Activated naive CD4-positive, alpha-beta T cell treated with anti-CD3 and anti-CD28 coated beads, Interleukin-2, amount 50 U/mL, for 72 hours (primary cell): Measurements from ENCODE around the gene ATP8A1. TPM values are rescaled to one million over a fixed set of nuclear protein-coding genes. Genes with fewer than 3 reads are reported as not detected.
"Not testable (repeated sequence)": the region's sequence is repeated elsewhere in the genome, so short reads cannot be mapped to it uniquely, and the experiment has no call there.

Experiments
- ATAC-seq, 2 donors: fragments of 150-1000 bp; cut with Tn5 transposase; 2 replicates each; pipeline ENCODE4 v1.10.0; 2021; ENCODE audit warnings: mild to moderate bottlenecking in 2 of 2, moderate library complexity in 2 of 2
- DNase-seq, 2 donors: peaks; one replicate each; pipeline ENCODE4 v3.0.0; 2021 to 2022; ENCODE audit warnings: low spot score in 2 of 2
- H3K27ac Mint-ChIP-seq, 2 donors: one replicate each; pipeline ENCODE4 v1.8.0; 2022; ENCODE audit warnings: mild to moderate bottlenecking in 2 of 2, mixed read lengths in 2 of 2
- H3K36me3 Mint-ChIP-seq, 2 donors: one replicate each; pipeline ENCODE4 v1.8.0; 2022; ENCODE audit warnings: mixed read lengths in 2 of 2
- H3K9me3 Mint-ChIP-seq, 2 donors: one replicate each; pipeline ENCODE4 v1.8.0; 2022; ENCODE audit warnings: mixed read lengths in 2 of 2
- total RNA-seq, 2 donors: library from RNA; stranded (reverse); gene quantifications; one replicate each; pipeline ENCODE4 v1.2.3, GENCODE V29; 2022

The ATP8A1 gene
- total RNA-seq, 2 donors from 2014 or later = 36.6 to 45.7 TPM

DNA sequence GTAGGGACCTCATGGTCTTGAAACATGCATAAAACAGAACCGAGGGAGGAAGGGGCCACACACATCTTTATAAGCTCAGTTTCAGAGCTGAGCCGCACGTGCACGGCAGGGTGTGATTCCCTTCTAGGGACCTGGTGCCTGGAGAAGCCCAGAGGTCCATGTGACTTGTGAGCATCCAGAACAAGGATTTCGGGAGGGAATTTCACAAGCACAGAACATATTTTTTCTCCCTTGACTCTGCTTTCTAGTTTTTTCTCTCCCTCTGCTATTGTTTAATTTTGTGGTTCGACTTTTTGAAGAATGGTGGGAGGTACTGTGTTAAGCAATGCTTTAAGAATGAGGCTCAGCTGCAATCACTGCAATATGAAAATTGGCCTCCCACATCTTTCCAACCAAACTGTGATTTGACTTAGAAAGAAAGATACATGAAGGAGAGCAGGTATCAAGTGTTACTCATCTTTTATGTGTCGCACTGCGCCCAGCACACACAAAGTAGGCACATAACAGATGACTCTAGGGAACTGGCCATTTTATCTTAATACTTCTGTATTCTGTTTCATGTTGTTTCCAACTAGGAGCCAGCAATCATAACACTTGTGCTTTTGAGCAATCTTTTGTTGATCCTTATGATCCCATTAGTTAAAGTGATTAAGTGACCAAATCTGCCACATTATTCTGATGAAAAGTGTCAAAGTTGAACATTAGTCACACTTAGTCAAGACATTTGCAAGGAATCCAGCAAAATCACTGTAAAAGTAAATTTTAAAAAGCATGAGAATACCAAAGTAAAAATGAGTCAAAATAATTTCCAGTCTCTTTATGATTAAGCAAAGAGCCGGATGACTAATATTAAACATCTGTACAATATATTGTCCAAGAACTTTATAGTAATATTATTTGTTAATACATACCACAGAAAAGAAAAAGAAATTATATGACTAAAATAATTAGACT is 173.2 kb downstream of the ATP8A1 start:
- ATAC-seq = peak in 1 of 2 donors; percentile 54
- H3K36me3 Mint-ChIP-seq = peaks cover 0 to 16% of the 10 kb centered on the region in 2 donors
- no peak for DNase-seq
- no peak overlapping the region for H3K27ac Mint-ChIP-seq
- no peaks in the 10 kb centered on the region for H3K9me3 Mint-ChIP-seq

DNA sequence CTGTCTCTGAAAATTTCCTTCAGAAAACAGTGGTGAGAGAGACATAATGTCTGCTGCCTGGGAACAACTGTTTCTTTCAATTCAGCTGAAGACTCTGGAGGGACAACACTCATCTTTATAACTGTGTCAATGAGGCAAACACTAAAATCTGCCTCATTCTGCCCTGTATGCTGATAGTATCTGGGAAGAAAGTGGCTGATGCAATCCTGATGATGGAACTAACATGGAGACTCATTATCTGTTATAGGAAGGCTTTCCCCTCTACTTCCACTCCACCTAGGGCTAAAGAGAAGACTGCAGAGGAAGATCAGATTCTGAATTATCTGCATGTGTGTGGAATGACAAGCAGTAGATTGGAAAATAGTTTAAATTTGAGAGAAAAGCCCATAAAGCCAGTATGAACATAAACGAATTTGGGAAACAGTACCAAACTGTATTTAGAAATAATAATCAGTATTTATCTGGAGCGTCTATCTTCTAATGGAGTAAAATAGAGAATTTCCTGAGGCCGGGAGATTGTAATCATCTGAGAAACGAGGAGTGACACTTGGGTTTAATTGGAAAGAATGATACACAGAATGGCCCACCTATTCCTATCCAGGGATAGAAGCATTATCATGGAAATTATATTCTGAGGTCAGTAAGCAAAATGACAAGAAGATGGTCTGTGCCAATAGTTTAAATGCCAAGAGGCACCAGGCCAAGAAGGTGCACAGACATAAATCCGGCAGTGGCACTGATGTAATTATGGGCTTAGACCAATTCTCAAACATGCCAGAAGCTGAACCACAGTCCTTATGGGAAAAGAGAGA is 174.2 kb downstream of the ATP8A1 start:
- ATAC-seq = no peak
- H3K36me3 Mint-ChIP-seq = peaks cover 0 to 16% of the 10 kb centered on the region in 2 donors
- no peak for DNase-seq
- H3K9me3 Mint-ChIP-seq = no peaks in the 10 kb centered on the region
- no peak overlapping the region for H3K27ac Mint-ChIP-seq

GRCh38 chr4:42480717-42481116 is 176.2 kb downstream of the ATP8A1 start:
- DNase-seq = no peak
- no peak for ATAC-seq
- Mint-ChIP-seq H3K9me3 (no peaks in the 10 kb centered on the region), H3K27ac (no peak overlapping the region), H3K36me3 (peaks cover 0 to 16% of the 10 kb centered on the region in 2 donors)

DNA sequence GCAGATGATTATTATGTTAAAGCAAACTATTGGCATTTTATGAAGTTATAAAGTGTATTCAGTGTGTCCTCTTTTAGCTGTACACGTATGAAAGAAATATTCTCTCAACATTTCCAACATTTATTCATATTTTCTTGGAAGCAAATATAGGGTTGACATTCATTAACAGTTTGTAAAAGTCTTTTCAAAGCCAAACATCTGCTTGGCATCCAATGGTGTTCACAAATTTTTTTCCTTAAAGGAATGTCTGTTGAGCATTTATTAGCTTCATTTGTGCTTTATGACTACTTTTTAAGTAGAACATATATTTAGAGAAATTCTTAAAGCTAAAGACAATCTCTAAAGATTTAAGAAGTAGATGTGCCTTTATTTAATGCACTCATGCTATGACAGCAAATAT is 176.6 kb downstream of the ATP8A1 start:
- no peaks in the 10 kb centered on the region for H3K9me3 Mint-ChIP-seq
- DNase-seq (no peak), ATAC-seq (no peak)
- peaks cover 0 to 16% of the 10 kb centered on the region in 2 donors for H3K36me3 Mint-ChIP-seq
- H3K27ac Mint-ChIP-seq = no peak overlapping the region

- no peak for DNase-seq
- peaks cover 0 to 18% of the 10 kb centered on the region in 2 donors for H3K36me3 Mint-ChIP-seq
- no peaks in the 10 kb centered on the region for H3K9me3 Mint-ChIP-seq
- H3K27ac Mint-ChIP-seq = no peak overlapping the region
- ATAC-seq = no peak
Observed at GRCh38 chr4:42478946-42479345, 178.0 kb downstream of the ATP8A1 start.

DNA sequence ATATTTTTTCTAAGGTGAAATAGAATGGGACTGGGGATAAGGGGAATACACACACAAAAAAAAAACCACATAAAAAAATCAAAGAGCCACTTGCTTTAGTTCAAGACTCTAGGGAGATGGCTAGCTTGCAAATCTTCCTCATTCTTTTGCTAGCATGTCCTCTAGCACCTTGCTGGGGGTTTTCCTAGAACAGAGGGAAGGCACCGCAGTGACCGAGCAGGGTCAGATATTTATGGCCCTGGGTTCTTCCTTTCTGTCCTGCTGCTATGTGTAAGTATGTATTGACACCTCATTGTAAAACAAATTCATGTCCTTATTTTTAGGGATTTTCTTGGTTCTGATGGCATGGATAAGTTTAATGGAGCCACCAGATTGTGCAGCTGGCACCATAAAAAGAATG is 178.4 kb downstream of the ATP8A1 start:
- Mint-ChIP-seq H3K36me3 (peaks cover 0 to 21% of the 10 kb centered on the region in 2 donors), H3K27ac (no peak overlapping the region), H3K9me3 (no peaks in the 10 kb centered on the region)
- ATAC-seq = no peak
- DNase-seq = no peak

DNA sequence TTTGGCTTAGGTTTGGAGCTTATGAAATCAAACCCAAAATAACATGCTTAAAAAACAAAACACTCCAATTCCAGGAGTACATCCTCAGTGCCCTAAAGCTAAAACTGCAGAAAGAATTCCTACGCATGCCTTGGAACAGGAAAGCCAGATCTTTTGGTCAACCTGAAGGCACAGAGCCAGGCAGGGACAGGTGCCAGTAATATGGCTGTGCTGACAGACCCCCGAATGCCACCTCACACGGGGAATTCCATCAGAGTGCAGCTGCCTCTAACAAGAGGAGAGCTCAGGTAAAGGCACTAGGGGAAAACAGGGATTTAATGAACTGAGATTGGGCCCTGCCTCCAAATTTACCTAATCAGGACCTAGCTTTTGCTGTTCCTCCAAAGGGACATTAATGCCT is 182.5 kb downstream of the ATP8A1 start:
- H3K36me3 Mint-ChIP-seq = peaks cover 0 to 13% of the 10 kb centered on the region in 2 donors
- no peak overlapping the region for H3K27ac Mint-ChIP-seq
- H3K9me3 Mint-ChIP-seq = no peaks in the 10 kb centered on the region
- DNase-seq = no peak
- ATAC-seq = no peak

- ATAC-seq = no peak
- Mint-ChIP-seq H3K36me3 (peaks cover 0 to 11% of the 10 kb centered on the region in 2 donors), H3K9me3 (no peaks in the 10 kb centered on the region), H3K27ac (no peak overlapping the region)
- no peak for DNase-seq
Observed at GRCh38 chr4:42473071-42473684, 183.7 kb downstream of the ATP8A1 start.

GRCh38 chr4:42471896-42472295 is 185.0 kb downstream of the ATP8A1 start:
- no peak for ATAC-seq
- no peak overlapping the region for H3K27ac Mint-ChIP-seq
- DNase-seq = no peak
- no peaks in the 10 kb centered on the region for H3K9me3 Mint-ChIP-seq
- H3K36me3 Mint-ChIP-seq = peaks cover 5 to 15% of the 10 kb centered on the region in 2 donors

DNA sequence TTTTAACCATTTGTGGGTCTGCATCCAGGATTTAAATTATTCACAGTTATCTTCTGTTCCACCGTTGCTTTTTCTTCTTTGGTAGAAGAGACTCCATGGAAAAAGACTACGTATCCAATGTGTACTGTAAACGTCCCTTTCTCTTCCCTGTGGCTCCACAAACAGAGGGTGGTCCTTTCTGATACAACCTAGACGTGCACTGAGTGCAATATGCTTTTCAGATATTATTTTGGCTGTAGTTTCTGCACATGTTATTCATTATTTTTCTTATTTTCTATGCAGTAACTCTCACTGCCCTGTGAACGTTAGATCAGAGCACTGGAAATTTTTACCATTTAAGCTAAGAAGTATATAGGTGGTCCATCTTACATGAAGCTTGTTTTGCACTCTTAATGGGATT is 186.9 kb downstream of the ATP8A1 start:
- H3K36me3 Mint-ChIP-seq = peaks cover 5 to 15% of the 10 kb centered on the region in 2 donors
- DNase-seq (no peak), ATAC-seq (no peak)
- no peaks in the 10 kb centered on the region for H3K9me3 Mint-ChIP-seq
- H3K27ac Mint-ChIP-seq = no peak overlapping the region

GRCh38 chr4:42467777-42468176 is 189.1 kb downstream of the ATP8A1 start:
- H3K9me3 Mint-ChIP-seq, H3K27ac Mint-ChIP-seq, DNase-seq, ATAC-seq: not testable (repeated sequence)
- H3K36me3 Mint-ChIP-seq = peaks cover 16 to 18% of the 10 kb centered on the region in 2 donors

- DNase-seq (no peak), ATAC-seq (no peak)
- Mint-ChIP-seq H3K36me3 (peaks cover 27 to 30% of the 10 kb centered on the region in 2 donors), H3K9me3 (peaks cover 0 to 5% of the 10 kb centered on the region in 2 donors), H3K27ac (no peak overlapping the region)
Observed at GRCh38 chr4:42466273-42466844, 190.5 kb downstream of the ATP8A1 start.

DNA sequence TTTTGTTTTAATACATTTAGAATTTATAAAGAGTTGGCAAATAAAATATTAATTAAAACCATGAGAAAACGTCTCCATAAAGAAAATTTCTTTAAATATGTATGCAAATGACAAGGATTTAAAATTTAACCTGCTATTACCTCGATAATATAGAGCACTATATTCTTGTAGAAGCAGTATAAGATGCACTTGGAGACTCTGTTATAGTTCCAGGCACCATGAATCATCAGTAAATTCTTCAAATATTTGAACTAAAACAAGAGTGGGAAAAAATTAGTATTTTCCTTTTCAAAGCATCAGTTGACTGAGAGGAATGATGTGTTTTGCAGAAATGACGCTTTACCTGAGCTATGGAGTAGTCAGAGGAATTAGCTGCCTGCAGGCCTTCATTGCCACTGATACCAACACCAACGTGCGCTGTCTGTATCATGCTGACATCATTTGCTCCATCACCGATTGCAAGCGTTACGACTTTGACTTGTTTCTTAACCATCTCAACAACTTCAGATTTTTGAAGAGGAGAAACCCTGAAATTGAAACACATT is 192.3 kb downstream of the ATP8A1 start:
- ATAC-seq = no peak
- Mint-ChIP-seq H3K9me3 (peaks cover 0 to 5% of the 10 kb centered on the region in 2 donors), H3K27ac (no peak overlapping the region), H3K36me3 (peaks cover 30 to 35% of the 10 kb centered on the region in 2 donors)
- no peak for DNase-seq

GRCh38 chr4:42461216-42461615 is 195.7 kb downstream of the ATP8A1 start:
- H3K9me3 Mint-ChIP-seq, H3K27ac Mint-ChIP-seq, ATAC-seq, DNase-seq: not testable (repeated sequence)
- H3K36me3 Mint-ChIP-seq = peaks cover 25 to 30% of the 10 kb centered on the region in 2 donors

DNA sequence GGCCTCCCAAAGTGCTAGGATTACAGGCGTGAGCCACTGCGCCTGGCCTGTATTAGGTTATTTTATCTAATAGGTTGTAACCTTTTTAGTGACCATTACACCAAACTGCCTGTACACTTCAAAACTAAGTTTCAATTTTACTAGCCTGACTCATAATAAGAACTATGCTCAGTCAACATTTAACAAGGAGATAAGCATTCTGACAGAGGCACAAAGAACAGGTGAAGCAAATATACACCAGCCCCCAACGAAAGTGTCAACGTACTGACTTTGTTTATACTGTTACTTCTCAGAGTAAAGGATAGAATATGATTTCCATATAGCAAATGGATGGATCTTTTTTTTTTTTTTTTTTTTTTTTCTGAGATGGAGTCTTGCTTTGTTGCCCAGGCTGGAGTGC is 196.9 kb downstream of the ATP8A1 start:
- DNase-seq = no peak
- Mint-ChIP-seq H3K9me3 (peaks cover 0 to 5% of the 10 kb centered on the region in 2 donors), H3K36me3 (peaks cover 25 to 33% of the 10 kb centered on the region in 2 donors), H3K27ac (no peak overlapping the region)
- ATAC-seq = peak in 1 of 2 donors; percentile 53

- H3K9me3 Mint-ChIP-seq = peaks cover 0 to 5% of the 10 kb centered on the region in 2 donors
- peak overlapping the region in 1 of 2 donors; percentile 36 for H3K27ac Mint-ChIP-seq
- peaks cover 25 to 36% of the 10 kb centered on the region in 2 donors for H3K36me3 Mint-ChIP-seq
- ATAC-seq = no peak
- no peak for DNase-seq
Observed at GRCh38 chr4:42458657-42459056, 198.2 kb downstream of the ATP8A1 start.
